ELR (cell line): ENCODE data around the gene MKX.

Source experiments
- DNase-seq: peaks from one replicate; pipeline ENCODE4 v3.0.0-alpha.2; 2015; ENCODE audit warnings: low read depth

The MKX gene

DNA sequence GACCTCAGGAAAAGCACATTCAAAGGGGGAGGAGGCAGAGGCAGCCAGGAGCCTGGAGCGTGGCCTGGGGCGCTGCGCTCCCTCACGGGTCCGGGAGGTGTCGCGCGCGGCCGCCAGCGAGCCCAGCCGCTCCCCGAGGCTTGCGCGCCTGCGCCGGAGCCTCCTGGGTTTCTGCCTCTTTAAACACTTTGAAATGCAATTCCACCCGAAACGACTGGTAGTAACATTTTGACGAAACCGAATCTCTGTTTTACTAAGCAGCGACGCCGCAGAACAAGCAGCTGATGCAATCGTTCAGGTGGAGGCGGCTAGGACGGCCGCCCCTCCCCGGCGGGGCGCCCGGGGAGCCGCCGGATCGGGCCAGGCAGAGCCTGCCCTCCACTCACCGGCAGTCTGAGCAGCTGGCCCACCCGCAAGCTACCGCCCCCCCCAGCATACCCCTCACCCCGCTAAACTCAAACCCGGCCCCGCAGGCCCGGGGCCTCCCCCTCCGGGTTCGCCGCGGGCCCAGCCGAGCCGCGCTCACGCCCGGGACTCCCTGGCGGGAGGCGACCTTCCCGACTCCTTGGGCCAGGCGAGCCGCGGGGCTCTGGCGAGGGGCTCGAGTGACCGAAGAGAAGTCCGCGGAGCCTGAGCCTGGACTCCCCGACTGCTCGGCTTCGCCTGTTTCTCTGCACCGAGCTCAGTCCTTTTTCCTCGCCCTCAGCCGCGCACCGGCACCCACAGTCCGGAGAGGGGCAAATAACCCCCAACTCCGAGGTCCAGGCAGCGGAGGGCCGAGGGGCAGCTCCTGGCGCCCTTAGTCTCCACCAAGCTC is 3.2 kb downstream of the MKX start:
- DNase-seq = peak; percentile 85

DNA sequence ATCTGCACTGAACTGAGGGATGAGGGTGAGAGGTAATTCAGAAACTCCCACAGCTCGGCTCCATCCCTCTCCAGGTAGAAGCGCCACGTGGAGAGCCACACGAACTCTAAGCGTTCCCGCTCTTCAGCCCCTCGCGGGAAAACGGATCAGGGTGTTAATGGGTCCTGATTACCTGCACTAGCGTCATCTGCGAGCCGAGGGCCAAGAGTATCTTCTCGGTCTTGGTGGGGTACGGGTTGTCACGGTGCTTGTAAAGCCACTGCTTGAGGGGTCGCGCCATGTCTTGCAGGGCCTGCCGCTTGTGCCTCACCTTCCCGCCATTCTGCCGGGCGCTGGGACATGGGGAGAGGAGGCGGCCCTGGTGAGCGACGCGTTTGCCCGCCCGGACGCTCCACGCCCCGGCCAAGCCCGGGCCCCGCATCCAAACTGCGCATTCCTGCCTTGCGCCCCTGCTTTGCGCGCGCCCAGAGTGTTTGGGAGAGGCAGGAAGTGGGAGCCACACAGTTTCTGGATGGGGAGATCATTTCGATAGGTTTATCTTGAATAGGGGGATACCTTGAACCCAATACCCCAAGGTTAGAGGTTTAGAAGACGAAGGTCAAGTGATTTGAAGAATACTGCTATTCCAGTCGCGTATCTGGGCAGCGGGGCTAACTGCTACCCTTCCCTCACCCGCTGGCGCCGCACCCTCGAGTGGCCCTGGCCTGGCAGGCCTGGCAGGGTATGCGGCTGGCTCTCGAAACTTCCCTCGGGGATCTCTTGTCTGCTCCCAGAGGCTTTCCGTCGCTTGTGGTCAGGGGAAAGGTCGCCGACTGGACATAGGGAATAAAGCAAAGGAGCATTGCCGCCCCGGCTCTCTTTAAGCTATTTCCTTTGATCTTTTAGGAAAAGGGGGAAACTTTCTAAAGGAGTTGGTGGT is 4.2 kb downstream of the MKX start:
- DNase-seq = no peak

DNA sequence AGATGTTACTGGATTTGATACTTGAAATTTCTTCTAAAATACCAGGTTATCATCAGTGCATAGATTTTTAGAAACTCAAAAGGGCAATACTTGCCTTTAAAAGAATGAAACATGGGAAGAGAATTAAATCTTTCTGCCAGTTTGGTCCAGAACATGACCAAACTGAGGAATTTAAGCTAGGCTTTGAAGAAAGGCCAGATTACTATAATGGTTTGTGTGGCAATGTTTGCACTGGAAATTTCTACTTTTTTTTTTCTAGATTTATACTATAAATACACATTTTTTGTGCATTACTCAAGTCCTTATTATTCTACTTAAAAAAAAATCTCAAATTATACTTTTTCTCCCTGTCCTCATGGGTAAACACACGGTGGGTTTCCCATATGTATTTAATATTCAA is 9.2 kb downstream of the MKX start:
- no peak for DNase-seq

DNA sequence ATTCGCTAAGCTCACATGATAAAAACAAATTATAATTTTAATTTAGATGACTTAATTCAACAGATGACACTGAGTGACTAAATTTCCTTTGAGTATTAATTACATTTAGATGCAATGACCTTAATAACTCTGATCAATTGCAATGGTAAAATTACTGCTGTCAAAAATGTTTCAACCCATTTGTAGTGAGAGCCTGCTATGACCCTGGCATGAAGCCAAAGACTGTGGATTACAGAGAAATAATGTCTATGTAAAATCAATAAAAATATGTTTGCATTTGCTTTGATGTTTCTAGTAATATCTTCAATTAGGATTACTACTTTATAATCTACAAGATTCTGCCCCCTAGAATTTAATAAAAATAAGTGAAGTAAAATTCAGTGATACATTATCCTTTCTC is 15.6 kb downstream of the MKX start:
- no peak for DNase-seq

DNA sequence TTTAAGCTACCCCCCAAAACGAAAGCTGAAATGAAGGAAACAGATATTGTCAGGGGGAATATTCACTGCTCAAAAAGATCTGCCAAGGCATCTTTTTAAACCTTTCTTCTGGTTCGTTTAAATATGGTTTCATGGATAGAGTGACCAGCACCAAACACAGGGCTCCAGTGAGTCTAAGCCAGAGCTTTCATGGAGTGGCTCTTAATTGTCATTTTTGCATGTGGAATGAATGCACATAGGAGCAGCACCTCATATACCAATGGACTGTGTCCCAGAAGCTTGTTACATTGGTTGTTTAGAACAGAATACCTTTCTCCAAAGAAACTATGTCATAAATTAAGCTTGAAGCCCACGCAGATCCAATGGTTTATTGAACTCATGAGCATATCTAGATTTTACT is 17.3 kb downstream of the MKX start:
- DNase-seq = no peak

DNA sequence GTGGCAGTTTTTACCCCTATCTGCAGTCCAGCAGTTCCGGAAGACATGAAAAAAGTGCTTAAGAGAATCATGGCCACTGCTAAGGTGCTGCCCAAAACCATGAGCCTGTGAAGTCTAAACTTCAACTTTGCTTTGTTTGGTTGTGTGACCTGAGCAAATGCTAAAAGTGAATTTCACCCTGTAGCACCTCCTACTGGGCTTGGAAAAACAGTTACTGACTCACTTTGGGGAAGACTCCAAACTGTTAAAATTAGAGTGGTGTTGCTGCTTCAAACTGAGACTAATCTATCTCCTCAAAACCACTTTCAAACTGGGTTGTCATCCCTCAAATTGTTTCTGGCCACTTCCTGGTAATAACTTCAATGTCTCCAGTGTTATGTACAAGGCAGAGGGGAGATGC is 21.3 kb downstream of the MKX start:
- peak; percentile 22 for DNase-seq

DNA sequence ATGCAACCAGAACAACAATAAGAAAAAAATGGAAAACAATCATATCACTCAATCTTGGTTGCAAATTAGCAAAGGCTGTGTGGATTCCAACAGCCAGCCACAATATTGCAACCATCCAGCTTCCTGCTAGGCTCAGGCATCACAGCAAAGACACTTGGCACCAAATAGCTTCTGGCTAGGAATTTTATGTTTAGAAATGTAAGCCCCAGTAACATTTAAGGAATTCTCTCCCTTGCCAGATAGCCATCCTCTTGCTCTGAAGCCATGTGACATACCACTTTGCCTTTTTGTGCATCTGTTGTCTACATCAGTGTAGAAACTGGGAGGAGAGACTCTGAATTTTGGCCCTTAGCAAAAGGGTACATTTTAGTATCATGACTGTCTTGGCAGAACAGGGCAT is 22.2 kb downstream of the MKX start:
- DNase-seq = peak; percentile 14

DNA sequence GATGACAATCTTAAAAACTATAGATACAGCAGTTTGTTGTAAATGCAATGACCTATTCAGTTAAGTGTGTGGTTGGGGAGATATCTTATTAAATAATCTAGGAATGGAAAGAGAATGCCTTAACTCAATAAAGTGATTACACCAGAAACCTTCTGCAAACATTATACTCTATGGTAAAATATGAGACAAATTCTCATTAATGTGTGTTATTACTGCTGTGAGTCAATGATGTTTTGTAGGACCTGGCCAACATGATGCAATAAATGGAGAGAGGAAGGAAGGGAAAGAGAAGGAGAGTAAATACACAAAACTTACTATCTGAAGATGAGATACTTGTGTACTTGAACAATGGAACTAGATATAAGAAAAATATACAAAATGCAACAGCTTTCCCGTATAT is 25.1 kb downstream of the MKX start:
- no peak for DNase-seq

DNA sequence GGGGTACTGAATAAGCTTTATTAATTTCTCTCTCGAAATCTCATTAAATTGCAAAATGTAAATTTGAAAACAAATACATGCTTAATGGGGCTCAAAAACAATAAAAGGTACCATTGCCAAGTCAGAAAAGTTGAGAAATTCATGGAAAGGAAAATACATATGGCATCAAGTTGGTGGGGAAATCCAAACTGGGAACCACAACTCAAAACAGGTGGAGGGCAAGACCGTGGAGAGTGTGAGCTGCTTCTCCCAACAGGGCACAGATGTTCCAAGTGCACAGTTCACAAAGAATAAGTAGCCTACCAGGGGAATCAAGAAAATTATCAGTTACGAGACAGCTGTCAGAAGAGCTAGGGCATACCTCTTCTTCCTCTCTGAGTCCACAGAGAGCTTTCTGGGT is 26.6 kb downstream of the MKX start:
- no peak for DNase-seq

DNA sequence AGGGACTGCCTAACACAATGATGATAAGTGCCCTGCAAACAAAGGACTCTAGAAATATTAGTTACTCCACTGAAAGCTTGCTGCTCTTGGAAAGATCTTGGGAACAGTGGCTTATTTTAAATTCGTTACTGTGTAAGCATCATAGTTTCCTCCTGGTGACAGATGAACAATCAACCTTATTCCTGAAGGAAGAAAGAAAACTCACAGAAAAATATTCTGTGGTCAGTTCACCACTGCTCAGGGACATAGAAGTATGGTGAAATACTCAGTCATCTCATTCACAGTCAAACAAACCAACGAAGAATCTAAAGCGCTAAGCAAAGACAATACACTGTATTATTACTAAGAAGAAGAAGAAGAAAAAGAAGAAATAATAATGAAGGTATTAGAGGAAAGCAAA is 27.8 kb downstream of the MKX start:
- no peak for DNase-seq

DNA sequence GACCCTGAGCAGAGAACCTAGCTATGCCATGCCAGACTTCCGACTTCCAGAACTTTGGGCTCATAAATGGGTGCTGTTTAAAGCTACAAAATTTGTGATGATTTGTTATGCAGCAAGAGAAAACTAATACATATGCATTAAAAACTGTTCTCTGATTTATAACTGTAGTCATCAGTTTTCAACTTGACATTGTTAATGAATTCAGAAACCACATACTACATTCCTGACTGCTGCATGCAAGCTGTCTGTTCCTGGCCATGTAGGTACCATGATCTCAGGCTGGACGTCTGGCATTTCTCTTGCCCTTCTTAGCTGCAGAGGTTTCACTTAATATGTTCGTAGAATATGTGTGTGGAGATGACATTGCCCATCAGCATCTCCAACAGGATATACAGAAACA is 28.4 kb downstream of the MKX start:
- DNase-seq = no peak

DNA sequence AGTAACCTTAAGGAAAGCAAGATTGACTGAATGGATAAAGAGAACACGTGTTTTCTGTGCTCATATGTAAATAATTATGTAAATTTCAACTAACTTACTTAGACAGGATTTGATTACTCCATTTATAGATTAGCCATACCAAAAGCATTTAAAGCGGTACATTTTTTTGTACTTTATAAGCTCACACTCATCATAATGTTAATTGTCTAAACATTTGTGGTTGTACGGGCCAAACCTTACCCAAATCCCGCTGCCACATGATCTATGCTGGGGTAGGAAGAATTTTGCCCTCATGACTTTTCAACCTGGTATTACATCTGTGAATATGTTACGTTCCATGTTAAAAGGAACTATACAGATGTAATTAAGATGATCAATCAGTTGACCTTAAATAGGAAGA is 29.1 kb downstream of the MKX start:
- peak; percentile 30 for DNase-seq

DNA sequence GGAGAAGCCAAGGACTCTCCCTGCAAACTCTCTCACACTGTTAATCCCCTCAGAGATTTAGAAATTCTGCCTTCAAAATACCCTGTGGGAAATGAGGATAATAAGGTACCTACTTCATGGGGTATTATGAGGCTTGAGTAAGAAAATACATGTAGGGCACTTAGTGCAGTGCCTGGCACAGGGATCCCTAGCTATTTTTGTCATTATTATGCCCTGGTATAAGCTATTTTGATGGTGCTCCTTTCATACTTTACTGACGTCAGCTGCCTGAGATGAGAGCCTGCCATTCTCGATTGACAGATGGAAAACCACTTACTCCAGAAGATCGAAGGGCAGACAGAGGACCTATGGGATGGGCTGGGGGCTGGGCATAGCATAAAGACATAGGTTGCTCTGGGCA is 30.1 kb downstream of the MKX start:
- no peak for DNase-seq

DNA sequence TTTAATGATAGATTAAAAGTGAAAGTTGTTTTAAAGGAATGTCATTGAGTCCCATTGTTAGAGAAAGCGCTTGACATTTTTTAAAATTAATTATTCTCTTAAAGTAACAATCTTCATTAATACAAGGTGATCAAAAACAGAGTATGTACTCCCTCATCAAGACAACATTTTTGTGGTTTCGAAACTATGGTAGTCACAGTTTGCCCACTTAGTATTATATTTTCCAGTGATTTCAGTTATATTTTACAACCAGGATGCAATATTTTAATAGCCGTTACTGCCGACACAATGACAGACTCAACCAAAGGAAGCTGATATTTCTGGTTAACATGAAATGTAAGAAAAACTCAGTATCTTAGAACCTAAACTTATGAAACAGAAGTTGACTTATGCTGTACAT is 31.3 kb downstream of the MKX start:
- DNase-seq = no peak

DNA sequence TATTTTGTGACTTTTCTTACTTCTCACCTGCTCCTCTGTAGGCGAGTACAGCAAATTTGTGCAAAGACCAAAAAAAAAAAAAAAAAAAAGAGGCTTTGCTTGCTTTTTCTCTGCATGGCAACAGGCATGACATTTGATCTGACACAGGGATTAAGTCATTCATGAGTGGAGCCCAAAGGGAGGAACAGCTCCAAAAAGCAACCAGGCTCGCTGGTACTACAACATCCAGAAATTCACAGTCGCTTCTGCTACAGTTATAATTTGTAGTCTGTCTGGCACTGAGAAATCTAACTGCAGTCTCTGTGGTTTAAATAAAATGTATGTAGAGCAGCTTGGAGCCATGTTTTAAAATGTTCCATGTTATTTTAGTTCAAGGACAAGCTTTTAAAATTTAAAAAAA is 31.7 kb downstream of the MKX start:
- peak; percentile 4 for DNase-seq

DNA sequence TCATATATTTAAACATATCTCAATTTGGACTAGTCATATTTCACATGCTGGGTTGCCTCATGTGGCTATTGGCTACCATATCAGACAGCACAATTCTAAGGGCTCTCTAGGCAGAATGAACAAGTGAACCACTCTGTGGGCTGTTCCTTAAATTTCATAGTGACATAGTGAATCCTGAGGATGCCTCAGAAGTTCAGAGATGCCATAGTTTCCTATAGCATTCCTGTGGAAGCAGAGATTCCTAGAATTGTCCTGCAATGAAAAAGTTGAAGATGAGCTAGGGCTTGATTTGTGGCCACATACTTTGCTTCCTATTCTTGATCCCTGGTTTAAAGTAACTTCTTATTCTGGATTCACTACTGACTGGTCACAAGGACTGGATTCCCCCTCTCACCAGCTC is 35.6 kb downstream of the MKX start:
- no peak for DNase-seq

DNA sequence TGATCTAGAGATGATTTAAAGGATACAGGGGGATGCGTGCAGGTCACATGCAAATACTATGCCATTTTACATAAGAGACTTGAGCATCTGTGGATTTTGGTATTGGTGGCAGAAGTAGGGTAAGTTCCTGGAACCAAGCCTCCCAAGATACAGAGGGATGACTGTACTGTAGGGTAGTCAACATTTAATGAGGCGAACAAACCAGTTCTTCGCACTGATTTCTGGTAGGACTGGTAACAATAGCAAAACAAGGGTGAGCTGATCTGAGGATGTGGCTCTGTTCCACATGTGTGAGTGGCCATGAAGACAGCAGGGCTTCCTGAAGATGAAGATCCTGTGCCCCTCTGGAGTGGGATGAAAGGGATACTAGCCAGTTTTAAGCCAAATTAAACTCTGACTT is 36.3 kb downstream of the MKX start:
- DNase-seq = no peak

DNA sequence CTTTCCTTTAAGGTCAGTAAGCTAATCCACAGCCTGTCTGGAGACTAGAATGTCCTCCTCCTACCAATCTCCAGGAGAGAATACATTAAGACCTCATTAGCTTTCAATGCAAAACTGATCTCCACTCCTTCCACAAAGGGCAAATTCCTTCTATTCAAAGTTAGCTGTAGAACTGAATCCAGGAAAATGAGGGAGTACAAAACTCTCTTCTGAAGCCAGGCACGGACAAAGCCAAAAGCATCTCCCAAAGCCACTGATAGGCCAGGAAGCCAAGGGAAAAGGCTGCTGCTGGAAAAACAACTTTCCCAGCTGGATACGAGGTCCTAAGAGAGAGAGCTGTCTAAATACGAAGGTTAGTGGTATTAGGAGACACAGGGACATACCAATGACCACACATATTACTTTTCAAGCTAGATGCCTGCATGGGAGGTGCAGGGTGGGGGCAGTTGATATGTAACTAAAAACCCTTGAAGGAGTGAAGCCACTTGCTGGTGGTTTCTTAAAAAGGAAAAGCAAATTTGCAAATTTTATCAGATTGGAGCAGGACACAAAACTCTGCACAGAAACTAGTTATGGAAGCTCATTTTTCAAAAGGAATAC is 43.6 kb downstream of the MKX start:
- DNase-seq = no peak

DNA sequence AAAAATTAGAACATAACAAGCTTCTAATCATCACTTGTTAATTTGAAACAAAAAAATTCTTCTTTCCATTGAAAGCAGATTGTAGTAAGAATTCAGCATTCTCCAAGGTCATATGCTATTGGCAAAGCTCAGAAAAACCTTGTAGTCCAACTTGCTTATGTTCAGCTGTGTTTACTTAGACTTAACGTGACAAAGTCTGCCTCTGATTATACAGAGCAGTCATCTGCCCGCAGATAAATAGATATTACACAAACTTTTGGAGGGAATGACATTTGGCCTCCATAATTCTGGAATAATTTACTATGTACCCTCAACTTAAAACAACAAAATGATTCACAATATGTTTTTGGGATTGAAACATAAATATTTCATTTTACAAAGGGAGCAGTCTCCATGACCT is 45.8 kb downstream of the MKX start:
- no peak for DNase-seq

DNA sequence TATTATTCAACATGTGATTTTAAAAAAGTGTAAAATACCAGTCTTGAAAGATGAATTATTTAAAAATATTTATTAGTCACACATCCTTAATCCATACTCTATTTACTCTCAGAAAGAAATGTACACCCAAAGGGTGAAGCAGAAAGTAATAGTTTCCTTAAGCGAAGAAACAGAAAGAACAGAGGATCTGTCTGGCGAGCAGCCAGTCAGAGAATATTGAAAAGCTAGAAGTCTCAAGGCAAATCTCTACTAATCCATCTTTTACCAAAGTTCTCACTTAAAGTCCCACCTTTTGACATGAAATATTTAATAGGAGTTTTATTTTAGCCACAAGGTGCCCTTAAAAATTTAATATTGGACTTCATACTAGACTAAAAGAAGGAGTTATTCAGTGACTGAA is 46.7 kb downstream of the MKX start:
- DNase-seq = no peak

DNA sequence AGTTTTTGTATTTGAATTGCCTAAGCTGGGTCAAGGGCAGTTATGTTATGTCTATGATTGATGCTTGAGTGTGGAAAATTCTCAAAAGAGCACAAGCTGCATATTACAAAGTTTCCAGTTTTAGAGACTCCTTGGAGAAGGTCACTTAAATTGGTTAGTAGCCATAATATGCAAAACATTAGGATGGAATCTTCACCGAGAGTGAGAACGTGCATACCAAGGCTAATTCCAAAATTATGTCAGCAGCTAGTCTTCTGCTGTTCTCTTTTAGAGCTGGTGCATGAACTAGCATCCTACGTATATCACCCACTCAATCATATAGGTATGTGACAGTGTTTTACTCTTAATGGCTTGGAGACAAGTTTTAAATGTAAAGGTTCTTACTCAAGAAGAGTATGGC is 49.2 kb downstream of the MKX start:
- no peak for DNase-seq

DNA sequence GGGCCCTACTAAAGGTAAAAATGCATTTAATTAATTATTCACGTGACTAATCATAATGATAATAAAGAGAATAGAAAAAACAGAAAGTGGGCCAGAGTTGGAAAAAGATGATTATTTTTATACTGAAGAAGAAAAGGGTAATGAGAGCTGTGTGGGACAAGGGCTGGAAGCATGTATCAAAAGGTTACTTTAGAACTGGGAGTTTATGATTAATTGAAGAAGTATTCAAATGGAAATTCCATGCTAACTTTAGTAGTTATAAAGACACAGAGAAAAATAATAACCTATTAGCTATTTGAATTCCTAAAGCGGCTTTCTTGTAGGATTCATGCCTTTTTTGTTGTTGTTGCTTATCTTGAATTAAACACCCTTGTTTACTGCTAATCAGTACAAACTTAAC is 49.9 kb downstream of the MKX start:
- no peak for DNase-seq

DNA sequence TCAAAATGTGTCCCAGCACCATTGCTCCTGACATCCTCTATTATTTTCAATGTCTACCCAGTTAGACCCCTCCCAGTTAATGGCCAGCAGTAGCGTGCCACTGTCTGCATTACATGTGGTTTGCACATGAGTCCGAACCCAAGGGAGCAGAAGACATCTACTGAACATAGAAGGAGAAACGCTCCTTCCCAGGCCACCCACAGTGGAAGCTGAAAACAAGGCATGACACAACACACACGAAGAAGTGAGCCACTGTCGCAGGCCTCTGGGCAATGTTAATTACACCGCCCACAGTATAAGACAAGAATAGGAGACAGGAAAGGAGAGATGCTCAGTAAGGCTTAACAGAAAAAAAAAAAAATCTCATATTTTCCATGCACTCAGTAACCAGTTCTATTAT is 50.5 kb downstream of the MKX start:
- no peak for DNase-seq
